ENCODE data around the gene C19orf12.
"Not testable (repeated sequence)": the region's sequence is repeated elsewhere in the genome, so short reads cannot be mapped to it uniquely, and the experiment has no call there.

Gene C19orf12

GRCh38 chr19:29671393-29672160 lies 43.5 kb downstream of the C19orf12 start:
- peak; percentile 79 for DNase-seq (ENCODE audit: low read depth)
- peak; percentile 43 for TF ChIP-seq CTCF (conservative IDR thresholded peaks at IDR 0.05; ENCODE audit: low read depth, low read length)
- H3K4me3 ChIP-seq (ENCODE audit: low read length), result no peak overlapping the region

- not testable (repeated sequence) for DNase-seq (ENCODE audit: low read depth); H3K4me3 ChIP-seq (ENCODE audit: low read length)
These were observed 44.1 kb downstream of the C19orf12 start for GRCh38 chr19:29671026-29671392.

- TF ChIP-seq CTCF (conservative IDR thresholded peaks at IDR 0.05; ENCODE audit: low read depth, low read length), result no peak
- DNase-seq (ENCODE audit: low read depth), result no peak
- H3K4me3 ChIP-seq (ENCODE audit: low read length), result no peak overlapping the region
These were observed 44.8 kb downstream of the C19orf12 start for GRCh38 chr19:29670255-29670654.

- H3K4me3 ChIP-seq (ENCODE audit: low read length), result no peak overlapping the region
- TF ChIP-seq CTCF (conservative IDR thresholded peaks at IDR 0.05; ENCODE audit: low read depth, low read length), result peak; percentile 30
- no peak for DNase-seq (ENCODE audit: low read depth)
These were observed 46.1 kb downstream of the C19orf12 start for GRCh38 chr19:29668746-29669609.

GRCh38 chr19:29667901-29668341 lies 47.1 kb downstream of the C19orf12 start:
- no peak overlapping the region for H3K4me3 ChIP-seq (ENCODE audit: low read length)
- no peak for TF ChIP-seq CTCF (conservative IDR thresholded peaks at IDR 0.05; ENCODE audit: low read depth, low read length)
- DNase-seq (ENCODE audit: low read depth), result no peak

GRCh38 chr19:29667387-29667783 lies 47.7 kb downstream of the C19orf12 start:
- TF ChIP-seq CTCF (conservative IDR thresholded peaks at IDR 0.05; ENCODE audit: low read depth, low read length), result no peak
- no peak overlapping the region for H3K4me3 ChIP-seq (ENCODE audit: low read length)
- no peak for DNase-seq (ENCODE audit: low read depth)

GRCh38 chr19:29666578-29667386 lies 48.3 kb downstream of the C19orf12 start:
- DNase-seq (ENCODE audit: low read depth), result no peak
- peak overlapping the region; percentile 60 for H3K4me3 ChIP-seq (ENCODE audit: low read length)
- TF ChIP-seq CTCF (conservative IDR thresholded peaks at IDR 0.05; ENCODE audit: low read depth, low read length), result no peak

Data from retinal pigment epithelial cell (primary cell).